Measurements from ENCODE around the gene STK24. TPM values are rescaled to one million over a fixed set of nuclear protein-coding genes. Genes with fewer than 3 reads are reported as not detected.
A peak's percentile ranks its signal among the peaks of the same experiment; 100 is the strongest.
"Not testable (repeated sequence)": the region's sequence is repeated elsewhere in the genome, so short reads cannot be mapped to it uniquely, and the experiment has no call there.

Gene STK24
- total RNA-seq, 2 experiments from 2014 or later, result 140 to 151 TPM

GRCh38 chr13:98581381-98581780 is 4.5 kb upstream of the STK24 start:
- DNase-seq (no peak), ATAC-seq (no peak)
- no peak overlapping the region for H3K27ac Mint-ChIP-seq
- ChIA-PET CTCF (interaction anchor here (0.8 kb wide), 1 partner anchor 71 kb away, joined by 4 read pairs; no protein-coding TSS in a partner anchor), POLR2A (interaction anchor here (0.9 to 1.4 kb wide), 2 partner anchors 9 to 75 kb away, joined by 3 read pairs; no protein-coding TSS in a partner anchor)
- H3K36me3 Mint-ChIP-seq (ENCODE audit: low read depth), result no peaks in the 10 kb centered on the region
- H3K4me3 Mint-ChIP-seq, result no peak overlapping the region
- peaks cover 15% of the 10 kb centered on the region for H3K4me1 Mint-ChIP-seq (ENCODE audit: low read depth)
- H3K9me3 Mint-ChIP-seq (ENCODE audit: insufficient read depth), result no peaks in the 10 kb centered on the region
- no peaks in the 10 kb centered on the region for H3K27me3 Mint-ChIP-seq (ENCODE audit: low read depth)

DNA sequence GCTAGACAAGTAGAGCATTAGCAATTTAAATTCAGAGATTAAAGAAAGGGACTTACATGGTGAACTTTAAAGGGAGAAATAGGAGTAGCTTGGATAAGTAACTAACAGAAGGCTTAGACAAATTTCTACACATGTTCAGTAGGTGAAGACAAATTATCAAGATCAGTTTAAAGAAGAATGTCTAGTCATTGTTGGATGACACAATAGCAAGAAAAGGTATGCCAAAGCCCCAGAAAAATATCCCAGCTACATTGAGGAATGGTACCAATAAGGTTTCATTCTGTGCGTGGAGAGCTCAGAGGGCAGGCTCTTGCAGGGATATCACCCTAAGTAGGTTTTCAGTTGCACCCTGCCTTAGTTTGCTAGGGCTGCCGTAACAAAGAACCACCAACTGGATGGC is 3.5 kb upstream of the STK24 start:
- Mint-ChIP-seq H3K27me3 (ENCODE audit: low read depth) (no peaks in the 10 kb centered on the region), H3K27ac (no peak overlapping the region), H3K36me3 (ENCODE audit: low read depth) (peaks cover 4% of the 10 kb centered on the region), H3K4me1 (ENCODE audit: low read depth) (peaks cover 15% of the 10 kb centered on the region), H3K4me3 (no peak overlapping the region), H3K9me3 (ENCODE audit: insufficient read depth) (no peaks in the 10 kb centered on the region)
- ATAC-seq (no peak), DNase-seq (no peak)
- POLR2A ChIA-PET, result no interaction called here
- CTCF ChIA-PET, result interaction anchor here (1.0 kb wide), 1 partner anchor 73 kb away, joined by 4 read pairs; no protein-coding TSS in a partner anchor

DNA sequence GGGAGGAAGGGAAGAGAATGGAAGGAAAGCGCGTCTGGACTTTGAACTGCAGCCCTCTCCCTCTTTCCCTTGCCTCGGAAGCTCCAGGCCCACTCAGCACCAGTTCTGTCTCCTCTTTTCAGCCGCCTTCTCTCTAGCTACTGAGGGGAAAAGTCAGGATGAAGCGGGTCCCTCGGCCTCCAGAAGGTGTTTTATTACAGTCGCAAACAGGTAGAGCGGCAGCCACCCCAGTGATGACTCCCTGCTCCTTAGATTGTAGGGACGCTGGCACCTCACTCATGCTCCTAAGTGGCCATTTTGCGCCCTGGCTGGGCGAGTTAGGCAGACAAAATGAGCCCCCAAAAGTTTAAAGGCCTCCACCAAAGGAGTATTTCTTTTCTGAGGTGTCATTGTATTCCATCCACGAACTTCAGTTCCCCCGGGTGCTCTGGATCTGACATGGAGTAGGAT is 954 bp upstream of the STK24 start:
- DNase-seq (no peak), ATAC-seq (no peak)
- Mint-ChIP-seq H3K27me3 (ENCODE audit: low read depth) (no peaks in the 10 kb centered on the region), H3K36me3 (ENCODE audit: low read depth) (peaks cover 24% of the 10 kb centered on the region), H3K27ac (peak overlapping the region; percentile 77), H3K4me3 (peak overlapping the region; percentile 75), H3K4me1 (ENCODE audit: low read depth) (peaks cover 36% of the 10 kb centered on the region), H3K9me3 (ENCODE audit: insufficient read depth) (no peaks in the 10 kb centered on the region)
- CTCF ChIA-PET, result interaction anchor here (0.8 to 1.3 kb wide), 4 partner anchors 74 to 132 kb away, joined by 3 to 5 read pairs (median 4); no protein-coding TSS in a partner anchor
- POLR2A ChIA-PET, result interaction anchor here (0.6 to 3.5 kb wide), 6 partner anchors 13 to 336 kb away, joined by 3 to 20 read pairs (median 3); no protein-coding TSS in a partner anchor

GRCh38 chr13:98576200-98576945 is 534 bp downstream of the STK24 start:
- peak overlapping the region; percentile 86 for H3K4me3 Mint-ChIP-seq
- peaks cover 35% of the 10 kb centered on the region for H3K36me3 Mint-ChIP-seq (ENCODE audit: low read depth)
- no peaks in the 10 kb centered on the region for H3K27me3 Mint-ChIP-seq (ENCODE audit: low read depth)
- DNase-seq (peak; percentile 66), ATAC-seq (peak; percentile 49)
- H3K9me3 Mint-ChIP-seq (ENCODE audit: insufficient read depth), result no peaks in the 10 kb centered on the region
- H3K27ac Mint-ChIP-seq, result peak overlapping the region; percentile 88
- H3K4me1 Mint-ChIP-seq (ENCODE audit: low read depth), result peaks cover 43% of the 10 kb centered on the region
- ChIA-PET POLR2A (interaction anchor here (1.1 to 3.5 kb wide), 6 partner anchors 11 to 131 kb away, joined by 3 to 20 read pairs (median 4); no protein-coding TSS in a partner anchor), CTCF (interaction anchor here (1.1 to 1.4 kb wide), 3 partner anchors 31 to 122 kb away, joined by 3 read pairs; no protein-coding TSS in a partner anchor)

DNA sequence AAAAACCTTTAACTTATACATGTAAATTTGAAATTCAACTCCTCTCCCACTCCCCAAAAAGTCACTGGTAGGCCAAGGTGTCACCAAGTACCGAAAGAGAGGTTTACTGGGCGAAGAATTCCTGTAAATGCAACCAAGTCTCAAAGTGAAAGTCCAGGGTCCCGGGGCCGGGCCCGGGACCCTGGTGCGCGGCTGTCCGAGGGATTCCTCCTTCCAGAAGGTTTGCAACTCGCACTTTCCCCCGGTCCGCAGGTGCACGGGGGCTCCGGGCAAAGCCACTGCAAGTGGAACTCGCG is 1.1 kb downstream of the STK24 start:
- H3K9me3 Mint-ChIP-seq (ENCODE audit: insufficient read depth), result no peaks in the 10 kb centered on the region
- DNase-seq (no peak), ATAC-seq (no peak)
- ChIA-PET POLR2A (interaction anchor here (0.7 to 3.5 kb wide), 6 partner anchors 10 to 130 kb away, joined by 3 to 20 read pairs (median 4); no protein-coding TSS in a partner anchor), CTCF (interaction anchor here (1.1 to 1.4 kb wide), 3 partner anchors 30 to 121 kb away, joined by 3 read pairs; no protein-coding TSS in a partner anchor)
- peak overlapping the region; percentile 88 for H3K27ac Mint-ChIP-seq
- H3K4me3 Mint-ChIP-seq, result peak overlapping the region; percentile 86
- peaks cover 39% of the 10 kb centered on the region for H3K36me3 Mint-ChIP-seq (ENCODE audit: low read depth)
- H3K27me3 Mint-ChIP-seq (ENCODE audit: low read depth), result no peaks in the 10 kb centered on the region
- peaks cover 48% of the 10 kb centered on the region for H3K4me1 Mint-ChIP-seq (ENCODE audit: low read depth)

DNA sequence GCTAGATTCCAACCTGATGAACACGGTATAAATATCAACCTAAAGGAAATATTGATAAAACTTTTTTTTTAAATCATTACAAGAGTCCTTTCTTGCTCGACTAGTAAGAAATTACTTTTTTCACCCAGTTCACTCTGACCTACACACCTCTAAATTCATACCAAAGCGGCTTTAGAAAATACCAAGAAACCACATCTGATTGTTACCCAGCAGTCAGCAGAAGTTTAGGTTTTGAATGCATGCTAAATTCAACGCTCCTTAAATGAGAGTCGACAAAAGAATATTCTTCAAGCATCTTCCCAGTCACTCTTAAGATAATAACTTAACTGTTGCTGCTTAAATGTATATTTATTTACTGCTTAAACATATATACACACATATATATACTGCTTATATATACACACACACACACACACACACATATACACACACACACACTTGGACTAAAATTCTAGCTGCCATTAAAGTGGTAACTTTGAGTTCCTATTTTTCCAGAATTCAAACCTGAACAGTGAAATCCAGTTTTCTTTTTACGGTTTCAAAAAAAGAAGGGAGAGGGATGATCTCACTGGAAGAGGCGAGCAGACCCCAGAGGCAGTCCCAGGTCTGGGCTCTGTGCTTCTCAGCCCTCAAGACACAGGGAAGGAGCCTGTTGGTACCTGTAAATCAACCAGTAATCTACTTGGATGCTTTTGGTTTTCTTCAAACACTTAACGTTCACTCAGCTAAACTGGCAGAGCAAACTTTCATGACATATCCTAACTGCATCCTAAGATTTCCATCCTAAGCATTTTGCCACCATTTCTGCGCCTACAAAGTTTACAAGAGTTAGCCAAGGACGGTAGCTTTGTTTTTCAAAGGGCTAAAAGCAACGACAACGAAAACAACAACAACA is 1.7 kb downstream of the STK24 start:
- peaks cover 54% of the 10 kb centered on the region for H3K4me1 Mint-ChIP-seq (ENCODE audit: low read depth)
- DNase-seq (no peak), ATAC-seq (no peak)
- peaks cover 42% of the 10 kb centered on the region for H3K36me3 Mint-ChIP-seq (ENCODE audit: low read depth)
- H3K9me3 Mint-ChIP-seq (ENCODE audit: insufficient read depth), result no peaks in the 10 kb centered on the region
- H3K27ac Mint-ChIP-seq, result peak overlapping the region; percentile 88
- H3K4me3 Mint-ChIP-seq, result peak overlapping the region; percentile 86
- ChIA-PET CTCF (interaction anchor here (1.1 to 1.4 kb wide), 2 partner anchors 30 to 93 kb away, joined by 3 read pairs; no protein-coding TSS in a partner anchor), POLR2A (interaction anchor here (0.7 to 3.5 kb wide), 7 partner anchors 10 to 129 kb away, joined by 3 to 20 read pairs (median 4); no protein-coding TSS in a partner anchor)
- H3K27me3 Mint-ChIP-seq (ENCODE audit: low read depth), result no peaks in the 10 kb centered on the region

GRCh38 chr13:98571955-98572662 is 4.8 kb downstream of the STK24 start:
- ChIA-PET POLR2A (interaction anchor here (0.6 to 0.9 kb wide), 3 partner anchors 9 to 29 kb away, joined by 3 to 4 read pairs (median 3); no protein-coding TSS in a partner anchor), CTCF (interaction anchor here (0.7 to 1.4 kb wide), 5 partner anchors 9 to 127 kb away, joined by 3 to 10 read pairs (median 3); no protein-coding TSS in a partner anchor)
- Mint-ChIP-seq H3K36me3 (ENCODE audit: low read depth) (peaks cover 71% of the 10 kb centered on the region), H3K9me3 (ENCODE audit: insufficient read depth) (peaks cover 5% of the 10 kb centered on the region), H3K4me3 (peak overlapping the region; percentile 81), H3K27me3 (ENCODE audit: low read depth) (no peaks in the 10 kb centered on the region), H3K27ac (peak overlapping the region; percentile 90), H3K4me1 (ENCODE audit: low read depth) (peaks cover 78% of the 10 kb centered on the region)
- DNase-seq (peak; percentile 44), ATAC-seq (peak; percentile 3)

GRCh38 chr13:98570929-98571372 is 6.0 kb downstream of the STK24 start:
- Mint-ChIP-seq H3K9me3 (ENCODE audit: insufficient read depth) (peaks cover 5% of the 10 kb centered on the region), H3K4me1 (ENCODE audit: low read depth) (peaks cover 89% of the 10 kb centered on the region), H3K36me3 (ENCODE audit: low read depth) (peaks cover 82% of the 10 kb centered on the region), H3K27me3 (ENCODE audit: low read depth) (no peaks in the 10 kb centered on the region), H3K4me3 (peak overlapping the region; percentile 81), H3K27ac (peak overlapping the region; percentile 90)
- ChIA-PET CTCF (interaction anchor here (0.8 to 1.9 kb wide), 2 partner anchors 18 to 125 kb away, joined by 3 to 8 read pairs; no protein-coding TSS in a partner anchor), POLR2A (no interaction called here)
- DNase-seq (peak; percentile 62), ATAC-seq (peak; percentile 74)

GRCh38 chr13:98569494-98570367 is 7.2 kb downstream of the STK24 start:
- H3K27me3 Mint-ChIP-seq (ENCODE audit: low read depth); DNase-seq; H3K9me3 Mint-ChIP-seq (ENCODE audit: insufficient read depth); ATAC-seq; POLR2A ChIA-PET: not testable (repeated sequence)
- Mint-ChIP-seq H3K4me3 (peak overlapping the region; percentile 81), H3K27ac (peak overlapping the region; percentile 54), H3K36me3 (ENCODE audit: low read depth) (peaks cover 77% of the 10 kb centered on the region), H3K4me1 (ENCODE audit: low read depth) (peaks cover 95% of the 10 kb centered on the region)
- CTCF ChIA-PET, result interaction anchor here (1.9 kb wide), 1 partner anchor 124 kb away, joined by 8 read pairs; no protein-coding TSS in a partner anchor

DNA sequence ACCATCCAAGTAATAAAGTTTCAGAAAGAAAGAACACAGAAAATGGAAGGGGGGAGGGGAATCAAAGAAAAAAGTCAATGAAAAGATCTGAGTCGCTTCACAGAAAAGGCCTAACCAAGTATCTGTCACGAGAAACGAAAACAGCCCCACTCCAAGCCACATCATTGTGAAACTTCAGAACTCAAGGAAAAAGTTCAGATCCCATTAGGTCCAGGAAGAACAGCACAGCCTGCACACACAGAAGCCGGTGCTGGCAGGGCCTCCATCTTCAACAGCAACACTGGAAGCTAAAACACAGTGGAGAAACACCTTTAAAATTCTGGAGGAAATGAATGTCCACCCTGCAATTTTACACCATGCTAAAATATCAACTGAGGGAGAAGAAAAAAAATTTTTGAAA is 8.0 kb downstream of the STK24 start:
- no peak for DNase-seq
- ChIA-PET POLR2A (no interaction called here), CTCF (no interaction called here)
- H3K4me3 Mint-ChIP-seq, result no peak overlapping the region
- H3K27me3 Mint-ChIP-seq (ENCODE audit: low read depth), result no peaks in the 10 kb centered on the region
- H3K36me3 Mint-ChIP-seq (ENCODE audit: low read depth), result peaks cover 73% of the 10 kb centered on the region
- no peak for ATAC-seq
- H3K4me1 Mint-ChIP-seq (ENCODE audit: low read depth), result peaks cover 95% of the 10 kb centered on the region
- H3K27ac Mint-ChIP-seq, result peak overlapping the region; percentile 39
- H3K9me3 Mint-ChIP-seq (ENCODE audit: insufficient read depth), result peaks cover 5% of the 10 kb centered on the region

All from activated CD8-positive, alpha-beta T cell treated with anti-CD3 and anti-CD28 coated beads, Interleukin-2, amount 10 ng/mL, durations not matched to agents 7 days and 5 days (primary cell).